H1 (cell line): ENCODE measurements around the gene PLXNB2. TPM values are rescaled to one million over a fixed set of nuclear protein-coding genes. Genes with fewer than 3 reads are reported as not detected.

Source experiments
- RFX5 ChIP-seq: IDR thresholded peaks from 2 replicates; pipeline ENCODE4 v1.6.1; 2011; ENCODE audit warnings: low read depth, low read length, improper control_type of control experiment, borderline replicate concordance
- polyA plus RNA-seq, 7 experiments: library from polyadenylated mRNA; depleted of rRNA in 3 of 7; stranded (reverse) in 5 of 7; unstranded in 2 of 7; fragments of >200 nt in 5 of 7; fragments of 200-250 nt in 2 of 7; gene quantifications; 1 replicate in 5 of 7; 2 replicates in 1 of 7; 4 replicates in 1 of 7; pipeline versions ENCODE4 v1.2.1 to v1.2.3, GENCODE V29; 2011 to 2013; ENCODE audit warnings: missing spikeins in 2 of 7, mixed read lengths in 2 of 7
- total RNA-seq: library from RNA; stranded (reverse); fragmentation: NEBNext Ultra II Directional; extraction: Animal tissue kit (Norgen Biotek cat#: 25700); gene quantifications from 2 replicates; pipeline ENCODE4 v1.2.1, GENCODE V29; 2021

The PLXNB2 gene
- total and polyA plus RNA-seq, 2 of the 8 experiments (the other 6 are each of a cell fraction or from before 2014, with no cell fraction given), result 58.3 to 92.8 TPM

DNA sequence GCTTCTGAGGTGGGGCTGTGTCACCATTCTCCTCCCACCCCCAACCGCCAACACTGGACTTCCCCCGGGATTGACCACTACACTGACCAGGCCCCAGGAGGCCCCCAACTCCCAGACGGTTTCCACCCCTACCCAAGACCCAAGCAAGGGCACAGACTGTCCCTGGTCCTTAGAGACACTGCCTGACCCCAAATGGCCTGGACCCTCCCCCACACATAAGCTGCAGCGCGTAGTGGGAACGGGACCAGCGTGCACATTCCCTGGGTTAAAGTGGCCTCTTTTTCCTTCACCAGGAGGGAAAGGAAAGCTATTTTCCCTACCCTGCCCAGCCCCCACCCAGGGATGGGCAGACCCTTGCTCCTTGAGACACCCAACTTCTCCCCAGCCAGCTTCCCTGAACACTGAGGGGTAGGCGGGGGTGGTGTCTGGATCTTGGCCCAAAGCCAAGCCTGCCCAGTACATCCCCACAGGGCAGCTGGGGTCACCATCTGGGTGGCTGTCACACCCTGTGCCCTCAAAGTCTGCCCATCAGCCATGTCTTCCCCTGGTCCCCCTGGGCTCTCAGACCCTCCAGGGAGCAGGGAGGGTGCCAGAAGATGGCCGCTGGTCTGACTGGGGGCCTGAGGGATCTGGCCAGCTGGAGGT, 44.4 kb downstream of the PLXNB2 start (continued):
- no peak for TF ChIP-seq RFX5
